Vagina (tissue), 2 donors: ENCODE results near the gene CNTNAP4.

ENCODE experiments used
- POLR2A ChIP-seq, 2 donors: fragments of 450-650 bp; IDR thresholded peaks; one replicate each; pipeline ENCODE4 v1.6.1; 2017; ENCODE audit warnings: antibody characterized with exemption in 2 of 2, mild to moderate bottlenecking in 2 of 2, moderate library complexity in 2 of 2
- POLR2AphosphoS5 ChIP-seq, 2 donors: sonication (generic); formaldehyde crosslinking; IDR thresholded peaks; one replicate each; pipeline ENCODE4 v1.9.0; 2017; ENCODE audit warnings: antibody characterized with exemption in 2 of 2, mild to moderate bottlenecking in 2 of 2, low read depth in 1 of 2; ENCODE audit not compliant: insufficient read depth in 1 of 2
- TF ChIP-seq, protein P1 (sequence below), 3 experiments: fragments of 450-650 bp in 2 of 3; fragments of 200-600 bp in 1 of 3; sonication (generic) in 1 of 3; IDR thresholded peaks; one replicate each; pipeline ENCODE4 v1.5.1; 2017 to 2019; ENCODE audit warnings: antibody characterized with exemption in 3 of 3, mild to moderate bottlenecking in 2 of 3, moderate library complexity in 2 of 3

GRCh38 chr16:76338472-76338871 is 61.3 kb downstream of the CNTNAP4 start:
- TF ChIP-seq, protein P1, sequence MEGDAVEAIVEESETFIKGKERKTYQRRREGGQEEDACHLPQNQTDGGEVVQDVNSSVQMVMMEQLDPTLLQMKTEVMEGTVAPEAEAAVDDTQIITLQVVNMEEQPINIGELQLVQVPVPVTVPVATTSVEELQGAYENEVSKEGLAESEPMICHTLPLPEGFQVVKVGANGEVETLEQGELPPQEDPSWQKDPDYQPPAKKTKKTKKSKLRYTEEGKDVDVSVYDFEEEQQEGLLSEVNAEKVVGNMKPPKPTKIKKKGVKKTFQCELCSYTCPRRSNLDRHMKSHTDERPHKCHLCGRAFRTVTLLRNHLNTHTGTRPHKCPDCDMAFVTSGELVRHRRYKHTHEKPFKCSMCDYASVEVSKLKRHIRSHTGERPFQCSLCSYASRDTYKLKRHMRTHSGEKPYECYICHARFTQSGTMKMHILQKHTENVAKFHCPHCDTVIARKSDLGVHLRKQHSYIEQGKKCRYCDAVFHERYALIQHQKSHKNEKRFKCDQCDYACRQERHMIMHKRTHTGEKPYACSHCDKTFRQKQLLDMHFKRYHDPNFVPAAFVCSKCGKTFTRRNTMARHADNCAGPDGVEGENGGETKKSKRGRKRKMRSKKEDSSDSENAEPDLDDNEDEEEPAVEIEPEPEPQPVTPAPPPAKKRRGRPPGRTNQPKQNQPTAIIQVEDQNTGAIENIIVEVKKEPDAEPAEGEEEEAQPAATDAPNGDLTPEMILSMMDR (IDR thresholded peaks at IDR 0.05) = no peak
- no peak for TF ChIP-seq POLR2A (IDR thresholded peaks at IDR 0.05)
- TF ChIP-seq POLR2AphosphoS5 (IDR thresholded peaks at IDR 0.05; ENCODE audit: insufficient read depth in 1 of 2, low read depth in 1 of 2) = no peak
